GM06990 (cell line): Measurements from ENCODE around the gene SMC3.

ENCODE experiments used
- DNase-seq: peaks from one replicate; pipeline ENCODE4 v3.0.0-alpha.2; 2011; ENCODE audit not compliant: insufficient read length; ENCODE audit errors: extremely low read depth
- H3K27me3 ChIP-seq: replicated peaks from 2 replicates; pipeline ENCODE4 v1.6.0; 2011; ENCODE audit warnings: low read length; ENCODE audit not compliant: control insufficient read depth, insufficient read depth
- H3K36me3 ChIP-seq: 2 replicates; pipeline ENCODE4 v1.5.1; 2011; ENCODE audit warnings: low read length; ENCODE audit not compliant: control insufficient read depth, insufficient read depth
- H3K4me3 ChIP-seq: replicated peaks from 2 replicates; pipeline ENCODE4 v1.5.1; 2011; ENCODE audit warnings: low read depth, mild to moderate bottlenecking, control low read depth, low read length
- TF ChIP-seq, protein P1 (sequence below): IDR thresholded peaks from 2 replicates; pipeline ENCODE4 v1.5.1; 2011; ENCODE audit warnings: low read length, control low read depth, mild to moderate bottlenecking, inconsistent platforms; ENCODE audit not compliant: insufficient read depth, poor library complexity, severe bottlenecking

The SMC3 gene

GRCh38 chr10:110612087-110612486 is 44.6 kb downstream of the SMC3 start:
- DNase-seq: peak; percentile 51
- Histone ChIP-seq H3K27me3 (no peaks in the 10 kb centered on the region), H3K4me3 (no peak overlapping the region), H3K36me3 (no peaks in the 10 kb centered on the region)
- TF ChIP-seq, protein P1, sequence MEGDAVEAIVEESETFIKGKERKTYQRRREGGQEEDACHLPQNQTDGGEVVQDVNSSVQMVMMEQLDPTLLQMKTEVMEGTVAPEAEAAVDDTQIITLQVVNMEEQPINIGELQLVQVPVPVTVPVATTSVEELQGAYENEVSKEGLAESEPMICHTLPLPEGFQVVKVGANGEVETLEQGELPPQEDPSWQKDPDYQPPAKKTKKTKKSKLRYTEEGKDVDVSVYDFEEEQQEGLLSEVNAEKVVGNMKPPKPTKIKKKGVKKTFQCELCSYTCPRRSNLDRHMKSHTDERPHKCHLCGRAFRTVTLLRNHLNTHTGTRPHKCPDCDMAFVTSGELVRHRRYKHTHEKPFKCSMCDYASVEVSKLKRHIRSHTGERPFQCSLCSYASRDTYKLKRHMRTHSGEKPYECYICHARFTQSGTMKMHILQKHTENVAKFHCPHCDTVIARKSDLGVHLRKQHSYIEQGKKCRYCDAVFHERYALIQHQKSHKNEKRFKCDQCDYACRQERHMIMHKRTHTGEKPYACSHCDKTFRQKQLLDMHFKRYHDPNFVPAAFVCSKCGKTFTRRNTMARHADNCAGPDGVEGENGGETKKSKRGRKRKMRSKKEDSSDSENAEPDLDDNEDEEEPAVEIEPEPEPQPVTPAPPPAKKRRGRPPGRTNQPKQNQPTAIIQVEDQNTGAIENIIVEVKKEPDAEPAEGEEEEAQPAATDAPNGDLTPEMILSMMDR: no peak

- Histone ChIP-seq H3K4me3 (no peak overlapping the region), H3K36me3 (no peaks in the 10 kb centered on the region), H3K27me3 (no peaks in the 10 kb centered on the region)
- TF ChIP-seq, protein P1: no peak
- peak; percentile 15 for DNase-seq
These were observed 45.1 kb downstream of the SMC3 start for GRCh38 chr10:110612629-110613028.

GRCh38 chr10:110613341-110613995 is 46.0 kb downstream of the SMC3 start:
- peak; percentile 24 for DNase-seq
- Histone ChIP-seq H3K27me3 (no peaks in the 10 kb centered on the region), H3K4me3 (no peak overlapping the region), H3K36me3 (no peaks in the 10 kb centered on the region)
- TF ChIP-seq, protein P1: no peak

GRCh38 chr10:110613996-110614495 is 46.6 kb downstream of the SMC3 start:
- DNase-seq: peak; percentile 56
- no peaks in the 10 kb centered on the region for H3K36me3 ChIP-seq
- H3K27me3 ChIP-seq: no peaks in the 10 kb centered on the region
- TF ChIP-seq, protein P1: no peak
- no peak overlapping the region for H3K4me3 ChIP-seq

GRCh38 chr10:110615057-110615747 is 47.7 kb downstream of the SMC3 start:
- TF ChIP-seq, protein P1: no peak
- no peak overlapping the region for H3K4me3 ChIP-seq
- no peaks in the 10 kb centered on the region for H3K27me3 ChIP-seq
- no peak for DNase-seq
- no peaks in the 10 kb centered on the region for H3K36me3 ChIP-seq
